Stimulated activated naive CD8-positive, alpha-beta T cell treated with anti-CD3 and anti-CD28 coated beads, Interleukin-15, Interleukin-2, amounts not matched to agents 100 U/mL and 50 U/mL, for 24 hours (primary cell): ENCODE results near the gene DPYSL4.

Source experiments
- ATAC-seq: fragments of 150-1000 bp; cut with Tn5 transposase; one replicate; pipeline ENCODE4 v1.10.0; 2021
- DNase-seq: peaks from one replicate; pipeline ENCODE4 v3.0.0; 2021

DPYSL4 gene

DNA sequence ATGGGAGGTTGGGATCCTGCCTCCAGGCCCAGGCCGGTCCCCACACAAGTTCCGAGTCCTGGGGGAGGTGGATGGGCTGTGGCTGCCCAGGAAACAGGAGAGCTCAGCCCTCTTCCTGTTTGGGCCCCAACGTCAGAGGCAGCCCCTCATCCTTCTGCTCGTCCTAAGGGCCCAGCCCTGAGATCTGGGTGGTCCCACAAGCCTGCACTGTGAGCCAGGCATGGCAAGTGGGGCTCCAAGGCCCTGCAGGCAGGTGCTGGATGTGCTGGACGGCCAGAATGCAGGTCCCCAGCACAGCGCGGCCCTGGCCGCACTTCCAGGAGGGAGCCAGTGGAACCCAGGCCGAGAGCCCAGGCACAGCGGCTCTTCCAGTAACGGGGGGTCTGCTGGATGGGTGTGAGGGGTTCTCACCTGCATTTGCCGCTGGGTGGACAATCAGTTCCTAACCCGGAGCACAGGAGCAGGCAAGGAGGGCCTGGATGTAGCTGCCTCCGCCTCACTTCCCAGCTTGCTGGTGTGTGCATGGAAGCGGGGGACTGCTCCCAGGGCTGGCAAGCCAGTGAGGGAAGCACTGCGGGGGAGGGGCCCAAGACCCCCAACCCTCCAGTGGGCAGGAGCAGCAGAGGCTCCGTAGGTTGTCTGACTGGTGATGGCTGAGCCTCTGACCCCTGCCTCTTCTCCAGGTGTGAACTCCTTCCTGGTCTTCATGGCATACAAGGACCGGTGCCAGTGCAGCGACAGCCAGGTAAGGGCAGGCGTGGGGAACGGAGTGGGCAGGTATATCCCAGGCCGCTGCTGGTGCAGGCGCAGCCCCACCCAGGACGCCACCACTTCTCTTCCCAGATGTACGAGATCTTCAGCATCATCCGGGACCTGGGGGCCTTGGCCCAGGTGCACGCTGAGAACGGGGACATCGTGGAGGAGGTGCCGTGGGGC is 9.7 kb downstream of the DPYSL4 start:
- DNase-seq: no peak
- no peak for ATAC-seq

DNA sequence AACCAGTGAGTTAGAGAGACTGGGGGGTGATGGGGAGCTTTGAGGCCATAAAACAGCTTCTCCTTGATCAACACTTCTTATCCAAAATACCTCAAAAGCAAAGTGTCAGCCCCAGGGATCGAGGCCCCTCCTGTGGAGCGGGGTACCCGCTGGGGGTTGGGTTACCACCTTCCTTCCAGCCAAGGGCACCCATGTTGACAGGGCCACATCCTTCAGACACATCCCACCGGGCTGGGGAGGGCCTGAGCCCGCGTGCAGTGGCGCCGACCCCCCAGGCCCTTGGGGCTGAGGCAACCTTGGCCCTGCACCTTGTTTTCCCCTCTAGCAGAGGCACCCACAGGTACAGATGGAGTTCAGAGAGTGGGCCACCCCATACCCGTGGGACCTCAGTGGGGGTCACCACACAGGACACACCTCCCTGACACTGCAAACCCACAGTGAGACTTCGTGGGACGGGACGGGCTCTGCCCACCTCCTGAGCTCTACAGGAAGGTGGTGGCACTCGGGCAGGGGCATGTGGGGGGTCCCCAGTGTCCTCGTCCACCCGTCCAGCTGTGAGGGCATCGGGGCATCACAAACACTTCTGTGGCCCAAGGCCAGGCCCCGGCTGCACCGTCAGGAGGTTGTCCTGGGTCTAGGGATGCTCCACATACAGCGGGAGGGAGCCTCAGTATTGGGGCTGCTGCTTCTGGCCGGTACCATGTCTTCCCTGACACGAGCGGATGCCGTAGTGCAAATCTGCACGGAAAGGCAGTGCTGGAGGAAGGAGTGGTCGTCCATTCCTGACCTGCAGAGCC is 10.7 kb downstream of the DPYSL4 start:
- ATAC-seq (no peak), DNase-seq (no peak)

DNA sequence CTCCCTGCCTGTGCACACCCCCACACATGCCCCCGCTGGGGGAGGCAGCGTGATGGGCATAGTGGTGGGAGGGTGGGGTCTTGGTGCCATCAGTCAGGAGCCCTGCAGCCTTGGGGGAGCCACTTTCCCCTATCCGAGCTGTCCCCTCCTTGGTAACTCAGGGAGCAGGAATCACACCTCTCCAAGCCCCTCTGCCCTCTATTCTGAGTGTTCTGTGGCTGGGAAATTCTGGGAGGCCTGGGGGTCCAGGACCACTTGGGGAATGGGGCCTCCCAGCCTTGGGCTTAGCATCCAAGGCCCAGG is 11.3 kb downstream of the DPYSL4 start:
- no peak for DNase-seq
- no peak for ATAC-seq

DNA sequence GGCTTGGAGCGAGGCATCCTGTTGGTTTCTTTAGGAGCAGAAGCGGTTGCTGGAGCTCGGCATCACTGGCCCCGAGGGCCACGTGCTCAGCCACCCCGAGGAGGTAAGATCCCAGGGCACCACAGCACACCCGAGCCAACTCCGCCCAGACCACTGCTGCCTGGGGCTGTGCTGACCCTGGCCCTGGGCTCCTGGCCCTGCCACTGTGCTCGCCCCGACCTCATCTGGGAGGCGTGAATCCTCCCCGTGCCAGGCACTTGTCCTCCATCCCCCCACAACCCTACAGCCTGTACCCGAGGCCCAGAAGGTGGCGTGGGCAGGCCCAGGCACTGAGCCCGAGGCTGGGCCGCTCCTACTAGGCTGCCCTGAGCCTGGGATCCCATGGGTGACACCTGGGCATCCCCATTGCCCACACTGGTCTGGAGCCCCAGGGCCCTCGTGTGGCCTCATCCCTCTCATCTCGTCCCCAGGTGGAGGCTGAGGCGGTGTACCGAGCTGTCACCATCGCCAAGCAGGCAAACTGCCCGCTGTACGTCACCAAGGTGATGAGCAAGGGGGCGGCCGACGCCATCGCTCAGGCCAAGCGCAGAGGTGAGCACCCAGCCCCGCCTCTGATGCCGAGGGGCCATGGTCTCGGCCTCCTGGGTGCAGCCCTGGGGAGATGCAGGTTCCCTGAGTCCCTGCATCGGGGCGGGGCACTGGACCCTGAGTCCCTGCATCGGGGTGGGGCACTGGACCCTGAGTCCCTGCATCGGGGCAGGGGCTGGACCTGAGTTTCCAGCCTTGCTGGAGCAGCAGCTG is 11.8 kb downstream of the DPYSL4 start:
- DNase-seq (no peak), ATAC-seq (no peak)

DNA sequence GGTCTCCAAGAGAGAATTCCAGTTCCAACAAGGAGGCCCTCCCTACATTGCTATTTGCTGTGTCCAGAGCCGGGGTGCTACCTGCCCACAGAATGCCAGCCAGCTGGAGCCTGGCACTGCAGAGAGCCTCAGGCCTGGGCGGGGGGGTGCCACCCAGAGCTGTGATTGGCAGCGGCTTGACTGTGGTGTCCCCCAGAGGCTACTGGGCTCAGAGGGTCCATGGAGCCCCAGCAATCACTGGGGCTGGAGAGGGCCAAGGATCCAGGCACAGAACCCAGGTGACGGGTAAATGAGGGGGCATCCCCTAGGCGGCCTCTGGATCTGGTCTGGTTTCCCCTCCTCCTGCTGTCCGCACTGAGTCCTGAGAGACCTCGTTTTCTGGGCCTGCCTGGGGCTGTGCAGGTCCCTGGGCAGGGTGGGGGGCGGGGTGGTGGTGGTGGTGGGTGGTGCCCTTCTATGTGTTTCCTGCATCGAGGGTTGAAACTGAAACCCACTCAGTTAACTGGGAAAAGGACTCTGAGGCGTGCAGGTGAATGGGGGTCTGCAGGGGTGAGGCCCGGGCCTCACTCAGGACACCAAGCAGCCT is 12.6 kb downstream of the DPYSL4 start:
- no peak for DNase-seq
- no peak for ATAC-seq

DNA sequence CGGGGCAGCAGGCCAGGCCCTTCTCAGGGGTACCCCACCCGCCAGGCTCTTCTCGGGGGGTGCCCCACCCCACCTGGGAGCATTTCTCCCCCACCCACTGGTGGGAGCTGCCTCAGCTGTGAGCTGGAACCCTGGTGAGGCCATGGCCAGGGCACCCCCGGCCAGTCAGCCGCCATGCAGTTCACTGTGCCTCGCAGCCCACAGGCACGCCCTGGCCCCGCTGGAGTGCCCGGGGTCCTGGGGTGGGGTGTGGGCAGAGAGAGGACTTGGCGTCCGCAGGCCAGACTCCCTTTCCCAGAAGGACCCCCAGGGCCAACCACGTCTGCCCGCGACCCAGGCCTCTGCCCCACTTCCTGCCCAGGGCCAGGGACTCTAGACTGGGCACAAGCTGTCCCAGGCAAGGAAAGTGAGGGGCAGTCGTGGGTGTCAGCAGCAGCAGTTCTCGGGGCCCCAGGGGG is 13.1 kb downstream of the DPYSL4 start:
- no peak for DNase-seq
- no peak for ATAC-seq

DNA sequence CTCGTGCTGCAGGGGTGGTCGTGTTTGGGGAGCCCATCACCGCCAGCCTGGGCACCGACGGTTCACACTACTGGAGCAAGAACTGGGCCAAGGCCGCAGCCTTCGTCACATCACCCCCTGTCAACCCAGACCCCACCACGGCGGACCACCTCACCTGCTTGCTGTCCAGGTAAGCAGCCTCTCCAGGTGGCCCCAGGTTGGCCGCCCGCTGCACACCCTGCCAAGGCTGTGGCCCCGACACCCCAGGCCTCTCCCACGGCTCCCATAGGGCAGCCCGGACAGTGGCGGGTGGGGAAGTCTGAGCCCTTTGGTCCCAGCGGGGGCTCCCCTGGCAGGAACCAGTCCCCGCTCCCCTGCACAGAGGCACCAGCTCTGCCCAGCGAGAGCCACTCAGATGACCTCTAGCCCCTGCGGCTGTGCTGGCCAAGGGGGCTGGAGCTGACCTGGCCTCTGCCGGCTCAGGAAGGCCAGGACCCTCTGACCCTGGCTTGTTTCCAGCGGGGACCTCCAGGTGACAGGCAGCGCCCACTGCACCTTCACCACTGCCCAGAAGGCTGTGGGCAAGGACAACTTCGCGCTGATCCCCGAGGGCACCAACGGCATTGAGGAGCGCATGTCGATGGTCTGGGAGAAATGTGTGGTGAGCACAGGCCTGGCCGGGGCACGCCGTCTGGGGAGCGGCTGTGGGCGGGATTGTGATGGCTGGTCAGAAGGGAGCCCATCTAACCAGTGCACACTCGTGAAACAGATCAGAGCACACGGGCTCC is 13.8 kb downstream of the DPYSL4 start:
- no peak for ATAC-seq
- DNase-seq: no peak

DNA sequence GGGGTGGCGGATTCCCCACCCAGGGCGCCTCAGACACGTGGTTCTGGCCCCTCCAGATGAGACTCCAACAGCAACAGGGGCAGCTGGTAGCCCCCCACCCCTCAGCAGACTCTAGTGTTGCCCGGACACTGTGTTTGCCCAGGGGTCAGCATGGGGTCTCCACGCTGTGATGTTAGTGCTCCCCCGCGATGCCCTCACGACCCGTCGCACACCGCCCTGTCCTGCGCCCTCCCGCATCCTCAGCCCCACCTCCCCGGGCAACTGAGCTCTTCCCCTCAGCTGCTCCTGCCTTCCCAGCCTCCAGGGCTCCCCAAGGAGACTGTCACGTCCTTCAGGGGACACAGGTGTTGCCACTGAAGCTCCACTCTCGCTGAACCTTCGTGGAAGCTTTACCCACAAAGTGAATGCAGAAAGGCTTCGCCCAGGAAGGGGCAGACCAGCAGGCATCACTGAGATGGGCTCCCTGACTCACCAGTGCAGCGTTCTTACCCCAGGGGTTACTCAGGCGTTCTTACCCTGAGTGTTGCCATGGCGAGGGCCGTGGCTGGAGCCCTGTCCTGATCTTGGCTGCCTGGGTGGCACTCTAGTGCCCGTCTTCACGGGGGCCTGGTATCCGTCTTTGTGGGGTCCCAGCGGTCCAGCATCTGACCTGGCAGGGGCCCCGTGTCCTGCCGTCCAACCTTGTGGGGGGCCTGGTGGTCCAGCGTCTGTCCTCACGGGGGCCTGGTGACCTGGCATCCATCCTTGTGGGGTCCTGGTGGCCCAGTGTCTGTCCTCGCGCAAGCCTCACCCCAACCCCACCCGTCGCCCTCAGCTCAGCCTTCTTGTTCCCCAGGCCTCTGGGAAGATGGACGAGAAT is 14.6 kb downstream of the DPYSL4 start:
- ATAC-seq (no peak), DNase-seq (no peak)

DNA sequence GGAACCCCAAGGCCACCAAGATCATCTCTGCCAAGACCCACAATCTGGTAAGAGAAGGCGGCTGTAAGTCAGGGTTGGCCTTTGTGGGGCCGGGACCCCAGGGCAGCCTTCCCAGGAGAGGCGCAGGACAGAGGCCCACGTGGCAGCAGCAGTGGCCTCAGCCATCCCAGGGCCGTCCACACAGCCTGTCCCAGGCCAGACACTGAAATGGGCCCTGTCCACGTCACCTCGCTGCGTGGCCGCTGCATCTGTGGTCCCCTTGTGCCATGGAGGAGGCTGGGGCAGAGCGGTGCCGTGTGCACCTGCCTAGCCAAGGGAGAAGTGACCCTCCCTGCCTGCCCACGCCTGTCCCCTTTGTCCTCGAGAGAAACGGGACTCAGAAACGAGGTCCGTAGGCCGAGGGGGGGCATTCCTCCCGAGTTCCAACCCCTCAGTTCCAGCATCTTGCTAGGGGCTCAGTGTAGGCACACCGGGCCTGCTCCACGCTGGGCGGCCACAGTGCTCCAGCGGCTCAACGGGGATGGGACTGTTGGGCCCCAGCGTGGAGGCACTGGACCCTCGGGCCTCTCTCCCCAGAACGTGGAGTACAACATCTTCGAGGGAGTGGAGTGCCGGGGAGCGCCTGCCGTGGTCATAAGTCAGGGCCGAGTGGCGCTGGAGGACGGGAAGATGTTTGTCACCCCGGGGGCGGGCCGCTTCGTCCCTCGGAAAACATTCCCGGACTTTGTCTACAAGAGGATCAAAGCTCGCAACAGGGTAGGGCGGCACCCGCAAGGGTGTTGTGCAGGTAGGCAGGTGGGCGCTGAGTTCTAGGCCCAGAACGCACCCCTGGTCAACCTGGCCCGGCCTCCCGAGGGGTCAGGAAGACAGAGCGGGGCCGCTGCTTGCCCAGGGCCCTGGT is 15.6 kb downstream of the DPYSL4 start:
- ATAC-seq (no peak), DNase-seq (no peak)

DNA sequence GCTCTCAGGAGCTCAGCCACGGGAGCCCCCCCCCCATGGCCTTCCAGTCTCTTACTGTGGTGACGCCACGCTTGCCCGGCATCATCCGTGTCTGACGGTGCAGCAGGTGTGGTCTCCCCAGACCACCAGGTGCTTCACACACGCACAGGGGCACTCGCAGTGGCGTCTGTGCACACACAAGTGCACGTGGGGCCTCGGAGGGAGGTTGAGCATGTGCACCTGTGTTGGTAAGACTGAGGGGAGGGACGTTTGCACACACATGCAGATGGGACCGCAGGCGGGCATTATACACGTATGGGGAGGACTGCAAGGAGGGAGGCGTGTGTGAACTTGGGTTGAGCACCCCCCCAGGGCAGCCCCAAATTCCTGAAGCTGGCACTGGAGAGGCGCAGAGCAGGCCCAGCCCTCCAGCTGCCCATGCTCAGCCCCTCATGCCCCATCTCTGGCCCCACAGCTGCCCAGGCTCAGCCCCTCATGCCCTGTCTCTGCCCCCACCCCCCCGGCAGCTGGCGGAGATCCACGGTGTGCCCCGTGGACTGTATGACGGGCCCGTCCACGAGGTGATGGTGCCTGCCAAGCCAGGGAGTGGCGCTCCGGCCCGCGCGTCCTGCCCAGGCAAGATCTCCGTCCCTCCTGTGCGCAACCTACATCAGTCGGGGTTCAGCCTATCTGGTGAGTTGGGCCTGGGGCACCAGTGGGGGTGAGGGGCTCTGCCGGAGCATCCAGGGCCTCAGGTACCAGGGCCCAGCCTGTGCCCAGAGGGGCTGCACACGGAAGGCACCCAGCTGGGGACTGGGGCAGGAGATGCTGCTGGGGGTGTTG is 16.7 kb downstream of the DPYSL4 start:
- DNase-seq (no peak), ATAC-seq (no peak)

DNA sequence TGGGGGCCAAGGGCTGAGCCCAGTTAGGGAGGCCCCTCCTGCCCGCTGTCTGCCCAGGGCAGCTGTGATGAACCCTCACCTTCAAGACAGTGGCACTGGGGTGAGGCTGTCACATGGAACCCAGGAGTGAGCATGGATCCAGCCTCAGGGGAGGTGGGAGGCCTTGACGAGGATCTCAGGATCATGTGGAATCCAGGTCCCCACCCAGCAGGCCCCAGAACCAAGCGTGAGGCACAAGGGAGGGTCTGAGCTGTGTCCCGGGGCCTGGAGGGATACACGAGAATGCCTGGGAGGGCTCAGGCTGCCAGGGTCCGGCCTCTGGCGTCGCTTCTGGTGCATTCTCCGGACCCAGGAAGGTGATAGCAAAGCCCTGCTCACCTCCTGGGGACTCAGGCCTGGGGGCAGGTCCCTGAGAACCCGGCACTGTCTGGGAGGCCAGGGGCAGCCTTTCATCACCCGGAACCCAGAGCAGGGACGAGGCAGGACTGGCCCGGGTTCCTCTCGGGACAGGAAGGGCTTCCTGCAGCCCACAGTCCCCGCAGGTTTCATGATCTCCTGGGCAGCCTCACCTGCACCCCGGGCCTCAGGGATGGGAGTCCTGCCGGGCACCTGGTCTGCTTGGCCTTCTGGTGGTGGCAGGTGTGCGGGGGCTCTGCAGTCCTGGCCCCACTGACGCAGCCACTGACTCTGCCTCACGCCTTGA is 17.5 kb downstream of the DPYSL4 start:
- ATAC-seq (no peak), DNase-seq (no peak)

DNA sequence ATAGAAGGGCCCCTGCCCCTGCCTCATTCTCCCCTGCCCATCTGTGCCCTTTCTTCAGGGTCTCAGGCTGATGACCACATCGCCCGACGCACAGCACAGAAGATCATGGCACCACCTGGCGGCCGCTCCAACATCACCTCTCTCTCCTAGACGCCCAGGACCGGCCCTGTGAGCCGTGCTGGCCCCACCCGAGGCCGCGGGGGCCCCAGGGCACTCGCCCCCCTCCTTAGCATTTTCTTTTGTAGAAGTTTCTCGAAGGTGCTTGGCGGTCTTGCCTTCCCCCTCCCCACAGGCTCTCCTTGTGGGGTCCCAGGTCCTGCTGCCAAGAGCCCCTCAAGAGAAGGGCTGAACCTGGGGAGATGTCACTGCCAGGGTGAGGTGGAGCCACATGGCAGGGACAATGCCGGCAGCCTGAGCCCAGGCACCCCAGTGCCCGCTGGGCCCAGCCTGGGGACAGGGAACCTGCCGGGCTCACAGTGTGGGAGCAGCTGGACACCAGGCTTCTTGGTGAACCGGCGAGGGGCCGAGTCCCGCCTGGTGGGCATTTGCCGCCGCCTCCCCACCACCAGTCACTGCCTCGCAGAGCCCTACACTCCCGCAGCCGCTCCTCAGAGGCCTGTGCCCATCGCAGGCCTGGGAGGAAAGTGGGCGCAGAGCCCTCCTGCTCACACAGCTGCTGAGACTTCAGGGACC is 18.2 kb downstream of the DPYSL4 start:
- DNase-seq (no peak), ATAC-seq (no peak)

DNA sequence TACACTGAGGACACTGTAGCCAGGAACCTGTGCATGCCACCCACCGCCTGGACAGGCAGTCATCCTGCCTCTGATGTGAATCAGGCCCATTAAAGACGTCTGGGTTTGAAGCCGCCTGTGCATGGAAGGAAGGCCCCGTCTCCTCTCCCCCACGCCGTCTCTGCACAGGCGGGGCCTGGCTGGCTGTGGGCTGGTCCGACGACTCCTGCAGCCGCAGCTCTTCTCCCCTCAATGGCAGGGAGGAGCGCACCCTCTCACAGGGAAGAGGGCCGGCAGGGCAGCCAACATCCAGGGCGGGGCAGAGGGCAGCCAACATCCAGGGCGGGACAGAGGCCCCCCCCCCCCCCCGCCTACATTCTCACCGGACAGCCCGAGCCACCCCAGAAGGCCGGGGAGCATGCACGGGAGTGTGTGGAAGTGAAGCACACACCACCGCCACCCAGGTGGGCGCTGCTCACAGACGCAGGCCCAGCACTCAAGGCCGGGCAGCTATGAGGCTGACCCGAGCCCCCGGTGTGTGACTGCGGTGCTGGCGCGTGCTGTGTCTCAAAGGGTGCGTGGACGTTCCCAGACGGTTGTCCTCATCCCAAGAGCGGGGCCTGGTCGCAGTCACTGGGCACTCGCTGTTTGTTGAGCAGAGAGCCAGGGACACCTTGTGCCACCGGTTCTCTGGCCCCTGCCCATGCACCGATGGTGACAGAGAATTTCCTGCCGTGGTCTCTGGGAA is 19.1 kb downstream of the DPYSL4 start:
- DNase-seq (no peak), ATAC-seq (no peak)

DNA sequence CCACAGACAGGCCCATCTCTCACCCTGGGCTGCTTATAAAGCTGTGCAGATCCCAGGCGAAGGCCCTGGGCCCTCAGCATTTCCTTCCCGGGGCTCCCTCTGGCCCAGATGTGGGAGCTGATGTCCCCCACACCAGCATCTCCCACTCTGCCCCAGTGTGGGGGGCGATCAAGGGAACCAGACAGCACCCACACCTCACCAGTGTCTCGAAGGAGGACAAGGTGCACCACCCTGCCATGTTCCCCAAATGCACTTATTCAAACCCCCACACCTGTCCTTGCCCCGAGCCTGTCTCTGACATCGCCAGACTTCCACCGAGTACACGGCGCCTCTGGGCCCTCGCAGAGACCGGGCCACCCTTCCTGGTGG is 19.6 kb downstream of the DPYSL4 start:
- no peak for DNase-seq
- ATAC-seq: no peak

DNA sequence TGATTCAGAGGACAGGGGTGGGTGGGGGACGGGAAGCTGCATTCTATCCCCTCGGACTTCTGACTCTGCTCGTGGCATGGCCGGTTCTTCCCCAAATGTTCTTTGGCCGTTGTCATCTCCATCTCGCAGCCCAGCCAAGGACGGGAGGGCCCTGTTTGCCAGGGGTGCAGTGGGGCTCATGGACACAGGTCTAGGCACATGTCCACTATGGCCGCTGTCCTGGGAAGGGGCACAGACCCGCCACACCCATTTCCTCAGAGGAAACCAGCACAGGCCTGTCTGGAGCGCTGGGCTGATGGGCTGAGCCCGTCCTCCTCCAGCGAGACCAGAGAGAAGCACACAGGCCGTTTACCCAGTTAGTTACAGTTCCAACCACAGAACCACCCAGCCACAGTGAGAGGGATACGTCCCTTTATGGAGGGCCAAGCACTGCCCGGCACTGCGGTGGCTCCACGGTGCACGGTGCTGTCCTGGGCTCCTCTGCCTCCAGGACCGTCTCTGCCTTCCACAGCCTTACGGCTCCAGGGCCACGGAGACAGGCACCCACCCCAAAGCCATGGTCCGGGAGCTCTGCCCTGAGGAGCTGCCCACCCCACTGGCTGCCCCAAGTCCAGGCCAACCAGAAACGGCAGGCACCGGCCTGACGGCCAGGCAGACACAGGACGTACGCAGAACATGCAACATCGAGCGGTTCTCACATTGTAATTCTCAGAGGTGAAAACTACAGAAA is 20.2 kb downstream of the DPYSL4 start:
- no peak for ATAC-seq
- no peak for DNase-seq
